ENCODE results near the gene SPATA2. TPM values are rescaled to one million over a fixed set of nuclear protein-coding genes. Genes with fewer than 3 reads are reported as not detected.

SPATA2 gene
- total RNA-seq, 2 experiments from 2014 or later: 7.9 to 8.6 TPM

- intact Hi-C loops (cut with micrococcal nuclease): no loop called here
- POLR2A ChIA-PET: no interaction called here
- no peaks in the 10 kb centered on the region for H3K27me3 Mint-ChIP-seq
- CTCF ChIA-PET: no interaction called here
- peaks cover 19% of the 10 kb centered on the region for H3K36me3 Mint-ChIP-seq
- no peak overlapping the region for H3K4me3 Mint-ChIP-seq
- H3K27ac Mint-ChIP-seq: no peak overlapping the region
- H3K4me1 Mint-ChIP-seq (ENCODE audit: low read depth): peaks cover 22% of the 10 kb centered on the region
- no peaks in the 10 kb centered on the region for H3K9me3 Mint-ChIP-seq
- DNase-seq: no peak
Observed at GRCh38 chr20:49909499-49910339, 5.6 kb downstream of the SPATA2 start.

DNA sequence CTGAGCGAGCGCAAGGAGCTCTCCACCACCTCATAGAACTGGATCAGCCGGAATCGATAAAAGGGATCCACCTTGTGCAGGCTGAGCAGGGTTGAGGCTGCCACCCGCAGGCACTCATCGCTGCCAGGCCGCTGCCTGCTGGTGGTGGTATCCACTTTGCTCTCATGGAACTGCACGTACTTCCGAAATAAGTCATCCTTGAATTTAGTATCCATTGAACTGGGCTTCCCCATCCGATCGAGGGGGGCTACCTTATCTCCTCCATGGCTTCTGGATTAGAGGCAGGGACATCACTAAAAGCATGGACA is 7.1 kb downstream of the SPATA2 start:
- Mint-ChIP-seq H3K27me3 (no peaks in the 10 kb centered on the region), H3K27ac (no peak overlapping the region), H3K4me1 (ENCODE audit: low read depth) (peaks cover 7% of the 10 kb centered on the region), H3K4me3 (no peak overlapping the region), H3K36me3 (peaks cover 24% of the 10 kb centered on the region), H3K9me3 (no peaks in the 10 kb centered on the region)
- intact Hi-C loops (cut with micrococcal nuclease): no loop called here
- ChIA-PET CTCF (interaction anchor here (0.5 kb wide), 1 partner anchor 662 kb away, joined by 4 read pairs; no protein-coding TSS in a partner anchor), POLR2A (interaction anchor here (1.3 kb wide), 1 partner anchor 63 kb away, joined by 3 read pairs; no protein-coding TSS in a partner anchor)
- no peak for DNase-seq

- H3K27ac Mint-ChIP-seq: no peak overlapping the region
- H3K9me3 Mint-ChIP-seq: no peaks in the 10 kb centered on the region
- H3K36me3 Mint-ChIP-seq: peaks cover 24% of the 10 kb centered on the region
- ChIA-PET CTCF (interaction anchor here (0.5 to 1.2 kb wide), 2 partner anchors 22 to 661 kb away, joined by 4 read pairs; no protein-coding TSS in a partner anchor), POLR2A (interaction anchor here (1.3 kb wide), 1 partner anchor 62 kb away, joined by 3 read pairs; no protein-coding TSS in a partner anchor)
- no peaks in the 10 kb centered on the region for H3K27me3 Mint-ChIP-seq
- intact Hi-C loops (cut with micrococcal nuclease): no loop called here
- no peak for DNase-seq
- H3K4me3 Mint-ChIP-seq: no peak overlapping the region
- peaks cover 2% of the 10 kb centered on the region for H3K4me1 Mint-ChIP-seq (ENCODE audit: low read depth)
Observed at GRCh38 chr20:49907405-49908257, 7.7 kb downstream of the SPATA2 start.

DNA sequence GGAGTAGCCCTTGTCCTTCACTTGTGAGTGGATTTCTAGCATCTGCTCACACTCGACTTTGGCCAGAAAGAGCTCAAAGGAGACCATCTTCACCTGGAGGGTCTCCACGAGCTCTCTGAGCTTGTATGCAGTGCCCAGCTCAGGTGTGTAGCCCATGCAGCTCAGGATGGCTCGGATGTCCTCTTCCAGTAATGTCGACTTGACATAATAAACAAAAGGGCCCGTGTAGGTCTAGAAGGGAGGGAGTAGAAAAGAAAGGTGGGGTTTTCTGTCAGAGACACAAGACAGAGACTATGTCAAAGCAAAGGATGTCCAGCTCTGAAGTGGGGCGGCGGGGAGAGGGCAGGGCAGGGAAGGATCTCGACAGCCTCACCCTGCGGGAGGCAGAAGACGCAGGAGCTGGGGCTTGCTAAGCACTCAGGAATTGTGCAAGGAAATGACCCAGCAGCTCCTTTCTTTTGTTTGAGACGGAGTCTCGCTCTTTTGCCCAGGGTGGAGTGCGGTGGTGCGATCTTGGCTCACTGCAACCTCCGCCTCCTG is 8.6 kb downstream of the SPATA2 start:
- Mint-ChIP-seq H3K4me3 (no peak overlapping the region), H3K27me3 (no peaks in the 10 kb centered on the region), H3K36me3 (peaks cover 24% of the 10 kb centered on the region), H3K27ac (no peak overlapping the region), H3K9me3 (no peaks in the 10 kb centered on the region), H3K4me1 (ENCODE audit: low read depth) (no peaks in the 10 kb centered on the region)
- intact Hi-C loops (cut with micrococcal nuclease): no loop called here
- no peak for DNase-seq
- CTCF ChIA-PET: interaction anchor here (0.6 to 1.2 kb wide), 3 partner anchors 15 to 197 kb away, joined by 3 to 4 read pairs (median 4); no protein-coding TSS in a partner anchor
- POLR2A ChIA-PET: no interaction called here

- H3K9me3 Mint-ChIP-seq: no peaks in the 10 kb centered on the region
- H3K27me3 Mint-ChIP-seq: no peaks in the 10 kb centered on the region
- peaks cover 24% of the 10 kb centered on the region for H3K36me3 Mint-ChIP-seq
- ChIA-PET POLR2A (no interaction called here), CTCF (interaction anchor here (0.6 to 1.2 kb wide), 3 partner anchors 14 to 196 kb away, joined by 3 to 4 read pairs (median 4); no protein-coding TSS in a partner anchor)
- no peak overlapping the region for H3K4me3 Mint-ChIP-seq
- no peaks in the 10 kb centered on the region for H3K4me1 Mint-ChIP-seq (ENCODE audit: low read depth)
- intact Hi-C loops (cut with micrococcal nuclease): no loop called here
- DNase-seq: no peak
- no peak overlapping the region for H3K27ac Mint-ChIP-seq
Observed at GRCh38 chr20:49906101-49906604, 9.2 kb downstream of the SPATA2 start.

GRCh38 chr20:49905415-49906091 is 9.8 kb downstream of the SPATA2 start:
- ChIA-PET CTCF (interaction anchor here (2.1 kb wide), 1 partner anchor 17 kb away, joined by 12 read pairs; no protein-coding TSS in a partner anchor), POLR2A (no interaction called here)
- Mint-ChIP-seq H3K4me1 (ENCODE audit: low read depth) (no peaks in the 10 kb centered on the region), H3K27ac (no peak overlapping the region), H3K36me3 (peaks cover 24% of the 10 kb centered on the region), H3K9me3 (no peaks in the 10 kb centered on the region), H3K4me3 (no peak overlapping the region), H3K27me3 (no peaks in the 10 kb centered on the region)
- DNase-seq: no peak
- intact Hi-C loops (cut with micrococcal nuclease): no loop called here

DNA sequence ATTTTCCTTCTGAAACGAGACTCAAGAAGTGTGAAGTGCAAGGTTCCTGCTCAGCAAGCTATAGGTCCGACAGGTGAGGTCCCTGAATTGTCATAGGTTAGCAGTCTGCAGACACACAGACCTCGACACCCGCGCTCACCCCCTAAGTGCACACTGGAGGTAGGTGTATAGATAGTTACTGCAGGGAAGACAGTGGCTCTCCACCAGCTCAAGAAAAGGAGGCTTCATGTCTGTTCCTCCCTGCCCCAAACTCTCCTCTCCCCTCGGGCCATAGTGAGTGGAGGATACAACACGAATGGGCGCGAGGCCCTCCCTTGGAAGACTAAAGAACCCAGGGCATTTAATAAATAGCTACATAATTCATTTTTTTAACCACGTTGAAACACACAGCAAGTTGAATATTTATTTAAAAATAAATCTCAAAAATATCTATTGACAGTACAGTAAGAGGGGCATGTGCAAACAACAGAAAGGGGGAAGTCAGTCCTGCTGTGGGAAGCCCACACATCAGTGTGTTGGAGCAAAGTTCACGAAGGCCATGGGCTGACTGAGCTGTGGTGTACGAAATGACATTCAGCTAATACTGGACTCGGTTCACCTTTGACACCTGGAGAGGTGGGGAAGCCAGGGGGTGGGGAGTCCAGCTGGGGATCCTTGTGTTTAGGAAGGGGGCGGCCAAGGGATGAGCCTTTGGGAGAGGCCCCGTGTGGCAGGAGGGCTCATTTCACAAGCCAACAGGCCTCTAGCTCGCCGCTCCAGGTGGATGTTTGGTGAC is 10.7 kb downstream of the SPATA2 start:
- ChIA-PET CTCF (interaction anchor here (2.1 to 2.6 kb wide), 2 partner anchors 16 to 59 kb away, joined by 8 to 12 read pairs; no protein-coding TSS in a partner anchor), POLR2A (interaction anchor here (0.6 kb wide), 1 partner anchor 16 kb away, joined by 3 read pairs; no protein-coding TSS in a partner anchor)
- no peak for DNase-seq
- no peaks in the 10 kb centered on the region for H3K9me3 Mint-ChIP-seq
- H3K27ac Mint-ChIP-seq: no peak overlapping the region
- no peak overlapping the region for H3K4me3 Mint-ChIP-seq
- peaks cover 24% of the 10 kb centered on the region for H3K36me3 Mint-ChIP-seq
- no peaks in the 10 kb centered on the region for H3K4me1 Mint-ChIP-seq (ENCODE audit: low read depth)
- intact Hi-C loops (cut with micrococcal nuclease): no loop called here
- H3K27me3 Mint-ChIP-seq: no peaks in the 10 kb centered on the region

DNA sequence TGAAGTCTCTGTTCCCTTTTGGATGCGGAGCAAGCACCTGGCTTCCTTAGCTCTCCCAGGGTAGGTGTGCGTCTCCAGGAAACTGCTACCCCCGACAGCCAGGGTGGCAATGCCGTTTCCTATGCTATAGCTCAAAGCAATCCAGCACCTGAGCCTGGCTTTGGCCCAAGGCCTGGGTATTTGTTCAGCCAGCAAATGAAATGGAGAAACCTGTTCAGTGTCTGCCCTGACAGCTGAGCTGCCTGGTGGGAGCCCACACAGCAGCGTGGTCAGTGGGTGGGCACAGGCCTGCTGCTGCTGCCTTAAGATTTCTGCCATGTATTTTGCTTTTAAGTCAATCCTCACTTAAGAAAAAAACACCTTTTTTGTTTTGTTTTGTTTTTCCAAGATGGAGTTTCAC is 13.7 kb downstream of the SPATA2 start:
- H3K9me3 Mint-ChIP-seq: no peaks in the 10 kb centered on the region
- no peaks in the 10 kb centered on the region for H3K27me3 Mint-ChIP-seq
- DNase-seq: no peak
- H3K4me3 Mint-ChIP-seq: no peak overlapping the region
- no peaks in the 10 kb centered on the region for H3K4me1 Mint-ChIP-seq (ENCODE audit: low read depth)
- intact Hi-C loops (cut with micrococcal nuclease): no loop called here
- CTCF ChIA-PET: interaction anchor here (2.4 kb wide), 1 partner anchor 13 kb away, joined by 14 read pairs; no protein-coding TSS in a partner anchor
- H3K36me3 Mint-ChIP-seq: peaks cover 18% of the 10 kb centered on the region
- H3K27ac Mint-ChIP-seq: no peak overlapping the region
- POLR2A ChIA-PET: no interaction called here

GRCh38 chr20:49899541-49900383 is 15.6 kb downstream of the SPATA2 start:
- Mint-ChIP-seq H3K4me3 (no peak overlapping the region), H3K27ac (no peak overlapping the region), H3K27me3 (no peaks in the 10 kb centered on the region), H3K36me3 (peaks cover 6% of the 10 kb centered on the region), H3K9me3 (no peaks in the 10 kb centered on the region), H3K4me1 (ENCODE audit: low read depth) (peaks cover 3% of the 10 kb centered on the region)
- CTCF ChIA-PET: interaction anchor here (0.8 to 2.4 kb wide), 2 partner anchors 12 to 514 kb away, joined by 3 to 14 read pairs; no protein-coding TSS in a partner anchor
- intact Hi-C loops (cut with micrococcal nuclease): no loop called here
- DNase-seq: no peak
- POLR2A ChIA-PET: no interaction called here

- no peaks in the 10 kb centered on the region for H3K9me3 Mint-ChIP-seq
- peaks cover 32% of the 10 kb centered on the region for H3K4me1 Mint-ChIP-seq (ENCODE audit: low read depth)
- H3K36me3 Mint-ChIP-seq: no peaks in the 10 kb centered on the region
- no peak overlapping the region for H3K27ac Mint-ChIP-seq
- CTCF ChIA-PET: interaction anchor here (1.5 kb wide), 1 partner anchor 8 kb away, joined by 5 read pairs; no protein-coding TSS in a partner anchor
- POLR2A ChIA-PET: interaction anchor here (1.4 kb wide), 1 partner anchor 18 kb away, joined by 3 read pairs; no protein-coding TSS in a partner anchor
- no peaks in the 10 kb centered on the region for H3K27me3 Mint-ChIP-seq
- no peak overlapping the region for H3K4me3 Mint-ChIP-seq
- no peak for DNase-seq
- intact Hi-C loops (cut with micrococcal nuclease): no loop called here
Observed at GRCh38 chr20:49896204-49896603, 19.1 kb downstream of the SPATA2 start.
